HG03571 (cell line): ENCODE data around the gene RPS21.

ENCODE experiments used
- ATAC-seq: cut with Tn5 transposase; IDR thresholded peaks from one replicate; pipeline ENCODE4 v1.9.1; 2021; ENCODE audit not compliant: unreplicated experiment

The RPS21 gene

DNA sequence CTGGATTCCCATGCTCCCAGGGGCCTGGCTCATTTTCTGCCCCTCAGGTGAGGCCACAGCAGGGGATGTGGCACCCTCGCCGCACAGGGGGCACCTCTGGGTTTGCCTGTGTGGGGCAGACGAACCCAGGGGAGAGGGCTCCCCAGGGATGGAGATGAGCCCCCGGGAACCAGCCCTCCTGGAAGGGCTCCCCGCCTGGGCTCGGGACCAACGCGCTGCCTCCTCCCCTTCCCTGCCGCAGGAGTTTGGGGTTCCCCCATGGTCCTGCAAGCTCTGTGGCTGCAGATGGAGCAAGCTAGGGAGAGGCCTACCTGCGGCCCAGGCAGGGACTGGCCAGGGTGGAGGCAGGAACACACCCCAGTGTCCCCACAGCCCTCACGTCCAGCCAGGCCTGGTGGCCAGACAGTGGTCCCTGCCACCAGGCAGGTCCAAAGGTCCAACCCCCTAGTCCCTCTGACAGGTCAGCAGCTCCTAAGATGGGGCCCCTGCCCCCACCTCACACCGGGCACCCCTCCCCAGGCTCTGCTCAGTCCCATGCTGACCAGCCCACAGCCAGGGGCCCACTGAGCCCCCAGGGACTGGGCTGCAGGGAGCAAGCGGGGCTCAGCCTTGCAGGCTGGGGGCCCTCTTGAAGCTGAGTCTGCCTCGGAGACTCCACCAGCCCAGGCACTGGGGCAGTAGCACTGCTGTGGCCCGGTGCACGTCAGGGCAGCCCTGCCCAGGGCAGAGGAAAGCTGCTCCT lies 33.4 kb upstream of the RPS21 start:
- ATAC-seq: no peak

GRCh38 chr20:62354031-62354808 lies 32.7 kb upstream of the RPS21 start:
- no peak for ATAC-seq

DNA sequence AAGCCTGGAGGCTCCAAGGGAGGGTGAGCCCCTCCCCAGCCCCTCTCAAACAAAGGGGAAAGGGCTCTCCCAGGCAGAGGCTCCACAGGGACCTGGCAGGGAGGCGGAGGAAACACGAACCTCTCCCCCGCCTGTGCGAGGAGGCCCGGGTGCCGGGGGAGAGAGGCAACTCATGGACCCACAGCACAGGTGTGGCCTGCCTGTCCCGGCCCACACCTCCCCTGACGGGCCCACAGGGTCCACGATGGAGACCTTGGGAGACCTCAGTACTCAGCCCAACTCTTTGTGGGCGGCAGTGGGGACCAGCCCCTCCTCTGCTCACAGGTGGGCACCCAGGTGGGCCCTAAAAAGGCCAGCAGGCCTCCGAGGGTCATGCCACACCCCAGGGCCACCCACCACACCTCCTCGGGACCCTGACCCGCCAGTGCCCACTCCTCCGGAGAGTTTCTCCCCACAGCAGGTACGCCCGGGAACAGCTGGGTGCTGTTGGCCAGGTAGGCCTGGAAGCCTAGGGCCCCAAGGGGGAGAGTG lies 32.0 kb upstream of the RPS21 start:
- no peak for ATAC-seq

DNA sequence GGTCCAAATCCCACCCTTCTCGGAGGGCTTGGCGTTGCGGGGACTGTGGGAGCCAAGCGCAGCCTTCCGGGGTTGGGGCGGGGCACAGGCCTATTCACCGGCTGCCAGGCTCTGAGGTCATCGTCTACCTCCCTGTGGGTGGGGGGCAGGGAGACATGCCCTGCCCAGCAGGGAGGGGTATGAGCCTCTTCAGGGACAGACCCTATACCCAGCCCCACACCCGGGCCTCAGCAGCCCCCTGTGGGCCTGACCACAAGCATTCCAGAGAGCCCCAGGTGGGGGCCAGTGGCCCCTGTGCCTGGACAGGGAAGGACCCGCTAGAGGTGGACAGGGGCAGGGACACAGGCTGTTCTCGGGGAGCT lies 31.4 kb upstream of the RPS21 start:
- no peak for ATAC-seq

DNA sequence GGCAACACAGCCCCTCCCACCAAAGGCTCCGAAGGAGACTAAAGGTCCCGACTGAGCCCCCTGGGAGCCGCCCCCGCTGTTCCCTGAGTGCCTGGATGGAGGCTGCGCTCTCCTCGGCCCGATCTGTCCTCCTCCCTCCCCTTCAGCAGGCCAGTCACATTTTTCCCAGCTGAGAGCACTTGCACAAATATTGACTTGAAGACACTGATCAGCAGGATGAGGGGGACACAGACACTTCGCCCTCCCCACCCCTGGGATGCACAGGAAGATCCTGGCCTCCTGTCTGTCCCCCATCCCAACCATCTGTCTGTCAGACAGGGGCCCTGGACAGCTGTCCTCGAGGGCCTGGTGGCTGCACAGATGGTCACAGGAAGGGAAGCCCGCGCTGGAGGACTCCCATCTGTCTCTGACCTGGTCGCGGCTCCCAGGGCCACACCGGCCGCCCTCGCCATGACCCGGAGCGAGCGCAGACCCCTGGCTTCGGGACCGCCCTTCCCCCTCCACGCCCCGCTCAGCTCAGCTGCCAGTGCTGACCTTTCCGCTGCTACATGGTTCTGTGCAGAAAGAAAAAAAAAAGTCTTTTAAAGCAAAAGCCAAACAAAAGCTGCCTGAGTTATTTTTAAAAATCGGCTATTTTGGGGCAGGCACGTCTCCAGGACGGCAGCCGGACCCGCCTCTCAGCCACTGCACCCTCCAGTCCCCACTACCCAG lies 30.9 kb upstream of the RPS21 start:
- no peak for ATAC-seq

GRCh38 chr20:62356589-62357186 lies 30.2 kb upstream of the RPS21 start:
- no peak for ATAC-seq

DNA sequence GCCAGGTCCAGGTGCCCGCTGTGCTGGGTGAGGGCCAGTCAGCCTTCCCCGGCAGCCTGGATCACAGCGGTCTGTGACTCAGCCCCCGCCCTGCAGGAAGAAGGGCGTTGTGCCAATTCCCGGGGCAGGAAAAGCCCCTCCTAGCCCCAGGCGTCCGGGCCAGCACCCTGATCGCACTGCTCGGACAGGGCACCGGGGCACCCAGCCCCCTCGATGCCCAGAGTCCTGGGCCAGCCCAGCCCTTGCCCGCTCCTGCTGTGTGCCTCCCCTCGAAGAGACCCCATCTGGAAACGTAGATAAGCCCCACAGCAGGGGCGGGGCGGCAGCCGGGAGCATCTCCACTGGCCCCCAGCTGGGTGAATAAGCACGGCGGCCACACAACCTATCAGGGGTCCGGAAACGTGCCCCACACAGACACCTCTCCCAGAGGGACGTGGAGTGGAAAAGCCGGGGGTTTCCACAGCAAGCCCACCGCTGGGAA lies 29.7 kb upstream of the RPS21 start:
- no peak for ATAC-seq

DNA sequence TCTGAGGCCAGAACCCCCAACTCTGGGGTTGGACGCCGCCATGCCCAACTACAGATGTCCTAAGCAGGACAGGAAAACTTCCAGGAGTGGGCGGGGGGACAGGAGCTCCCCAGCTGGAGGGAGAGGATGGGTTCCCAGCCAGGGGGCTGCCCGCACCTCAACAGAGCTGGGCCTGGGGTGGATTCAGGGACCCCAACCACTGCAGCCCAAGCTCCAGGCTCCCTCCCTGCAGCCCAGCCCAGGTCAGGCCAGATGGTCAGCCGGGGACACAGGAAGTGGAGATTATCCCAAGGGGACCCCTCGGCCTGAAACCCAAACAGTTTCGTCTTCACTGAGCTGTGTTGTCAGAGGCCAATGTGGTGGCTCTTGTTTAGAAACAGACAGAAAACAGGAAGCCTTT lies 29.2 kb upstream of the RPS21 start:
- ATAC-seq: no peak

GRCh38 chr20:62358171-62359042 lies 28.5 kb upstream of the RPS21 start:
- no peak for ATAC-seq

DNA sequence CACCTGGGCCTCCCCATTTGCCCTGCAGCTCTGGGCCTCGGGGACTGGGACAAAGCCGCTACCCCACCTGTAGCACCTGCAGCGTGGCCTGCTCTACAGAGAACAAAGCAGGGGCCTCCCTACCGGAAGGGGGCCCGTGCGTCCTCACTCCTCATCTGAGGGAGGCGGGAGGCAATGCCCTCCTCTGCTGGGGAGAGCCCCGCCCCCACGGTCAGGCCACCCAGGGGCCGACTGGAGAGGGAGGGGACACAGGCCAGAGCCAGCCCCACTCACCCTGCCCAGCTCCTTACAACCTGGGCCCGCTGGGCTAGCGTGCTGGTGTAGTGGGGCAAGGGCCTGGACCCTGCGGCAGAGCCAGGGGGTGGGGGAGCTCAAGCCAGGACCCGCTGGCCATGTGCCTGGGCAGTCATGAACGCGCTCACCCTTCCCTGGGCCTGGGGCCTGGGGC lies 27.8 kb upstream of the RPS21 start:
- ATAC-seq: no peak

DNA sequence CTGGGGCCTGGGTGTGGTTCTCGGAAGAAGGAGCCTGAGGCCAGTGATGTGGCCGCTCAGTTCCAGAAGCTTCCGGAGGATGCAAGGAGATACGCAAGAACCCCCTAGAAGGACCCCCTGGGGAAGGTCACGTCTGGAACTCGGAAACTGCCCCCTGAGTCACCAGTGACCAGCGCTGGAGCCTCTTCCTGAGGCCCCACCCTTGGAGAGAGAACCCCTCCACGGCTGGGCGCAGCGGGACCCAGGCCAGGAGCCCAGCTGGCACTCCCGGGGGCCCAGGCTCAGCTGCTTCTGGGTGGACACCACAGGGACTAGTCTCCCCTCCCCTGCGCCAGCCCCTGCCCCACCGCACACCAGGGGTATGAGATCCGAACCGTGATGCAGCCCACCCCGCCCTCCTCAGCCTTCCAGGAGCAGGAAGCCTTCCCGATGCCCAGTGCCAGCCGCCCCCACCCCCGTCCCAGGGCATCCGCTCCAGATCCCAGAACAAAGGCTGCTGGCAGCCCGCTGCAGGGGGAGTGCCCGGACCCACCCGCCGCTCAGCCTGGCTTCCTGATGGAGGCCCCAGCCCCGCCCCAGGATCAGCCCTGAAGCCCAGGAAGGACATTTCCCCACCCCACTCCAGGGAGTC lies 27.3 kb upstream of the RPS21 start:
- ATAC-seq: no peak

DNA sequence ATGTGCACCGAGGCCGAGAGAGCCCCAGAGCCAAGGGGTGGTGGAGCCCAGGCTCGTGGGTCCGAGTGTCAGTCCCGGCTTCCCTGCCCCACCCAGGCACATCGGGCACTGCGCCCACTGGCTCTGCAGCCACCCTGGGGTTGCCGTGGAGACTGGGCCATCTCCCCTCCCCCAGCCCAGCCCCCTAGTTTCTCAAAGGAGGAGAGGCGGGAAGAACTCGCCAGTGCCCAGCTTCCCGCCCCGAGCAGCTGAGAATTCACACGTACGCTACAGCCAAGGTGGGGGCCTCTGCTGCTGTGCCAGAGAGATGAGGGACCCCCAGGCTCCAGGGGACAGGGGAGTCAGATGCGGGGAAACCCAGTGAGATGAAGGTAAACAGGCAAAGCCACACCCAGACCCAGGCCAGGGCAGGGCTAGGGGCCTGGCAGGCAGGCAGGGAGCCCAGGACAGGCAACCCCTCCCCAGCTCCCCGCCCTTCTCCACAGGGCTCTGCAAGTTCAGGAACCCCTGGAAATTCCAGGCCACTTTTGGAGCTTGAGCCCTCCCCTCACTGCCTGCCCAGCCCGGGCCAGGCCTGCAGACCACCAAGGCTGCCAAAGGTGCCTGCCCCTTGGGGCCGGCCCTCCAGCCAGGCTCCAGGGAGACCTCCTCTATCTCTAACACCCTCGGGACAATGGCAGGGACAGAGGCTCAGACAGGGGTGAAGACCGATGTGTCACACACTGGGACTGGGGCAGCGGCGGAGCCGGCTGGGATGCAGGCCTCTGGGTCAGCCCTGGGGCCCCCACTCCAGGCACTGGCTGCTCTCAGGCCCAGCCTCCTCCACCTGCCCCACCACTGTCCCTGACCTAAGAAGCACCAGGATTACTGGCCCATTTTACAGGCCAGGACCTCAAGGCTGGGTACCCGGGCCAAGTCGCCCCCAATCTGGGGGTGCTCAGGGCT lies 25.8 kb upstream of the RPS21 start:
- ATAC-seq: no peak

- ATAC-seq: no peak
Measured at GRCh38 chr20:62361799-62362589, 24.9 kb upstream of the RPS21 start.

DNA sequence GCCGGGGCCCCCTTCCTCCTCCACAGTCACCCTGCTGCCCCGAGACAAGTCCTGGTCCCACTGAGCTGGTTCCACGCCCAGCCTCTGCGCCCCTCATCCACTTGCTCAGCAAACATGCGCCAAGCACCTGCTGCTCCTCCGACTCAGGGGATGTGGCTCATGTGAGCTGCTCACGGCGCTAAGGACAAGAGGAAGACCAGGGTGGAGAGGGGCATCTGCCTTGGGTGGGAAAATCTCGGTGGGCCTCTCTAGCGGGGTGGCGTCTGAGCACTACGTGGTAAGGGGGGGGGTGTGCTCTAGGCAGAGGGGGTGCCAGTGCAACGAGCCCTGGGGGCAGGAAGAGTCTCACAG lies 24.3 kb upstream of the RPS21 start:
- ATAC-seq: no peak

- ATAC-seq: no peak
Measured at GRCh38 chr20:62362991-62363919, 23.6 kb upstream of the RPS21 start.

DNA sequence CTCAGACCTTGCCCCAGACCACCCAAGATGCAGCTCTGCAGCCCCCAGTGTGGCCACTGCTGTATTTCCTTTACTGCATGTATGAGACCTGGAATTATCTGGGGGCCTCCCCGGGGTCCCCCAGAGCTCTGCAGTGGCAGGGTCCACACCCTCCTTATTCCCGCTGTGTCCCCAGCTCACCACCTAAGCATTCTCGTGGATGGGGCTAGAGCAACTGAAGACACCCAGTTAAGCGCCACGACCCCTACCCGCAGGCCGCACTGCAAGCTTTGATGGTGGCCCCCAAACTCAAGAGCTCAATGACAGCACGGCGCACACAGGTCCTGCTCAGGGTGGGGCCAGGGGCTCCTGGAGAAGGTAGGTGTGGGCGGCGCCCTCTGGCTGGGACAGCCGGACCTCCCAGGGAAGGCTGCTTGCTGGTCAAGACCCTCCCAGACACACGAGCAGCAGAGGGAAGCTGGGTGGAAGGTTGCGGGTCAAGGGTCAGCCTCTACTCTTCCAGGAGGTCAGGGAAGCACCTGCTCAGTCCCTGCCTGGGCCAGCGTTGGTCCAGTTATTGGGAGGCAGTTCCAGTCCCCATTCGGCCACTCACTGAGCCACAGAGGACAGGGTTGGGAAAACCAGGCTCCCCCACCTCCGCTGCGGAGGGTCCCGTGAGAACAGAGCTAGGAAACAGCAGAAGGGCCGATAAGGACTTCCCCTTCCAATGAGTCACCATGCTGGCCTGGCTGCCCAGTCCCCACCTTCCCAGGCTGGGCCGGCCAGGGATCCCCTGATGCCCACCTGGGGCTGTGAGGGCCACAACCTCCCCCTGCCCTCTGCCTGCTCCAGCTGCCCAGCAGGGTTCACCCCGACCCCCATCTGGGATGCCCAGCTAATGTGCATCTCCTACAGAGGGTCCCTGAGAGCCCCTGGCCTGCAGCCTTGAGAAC lies 22.7 kb upstream of the RPS21 start:
- ATAC-seq: no peak
